IPS-NIHi7 (cell line): ENCODE data around the gene B3GALNT2.
A peak's percentile ranks its signal among the peaks of the same experiment; 100 is the strongest.
"Not testable (repeated sequence)": the region's sequence is repeated elsewhere in the genome, so short reads cannot be mapped to it uniquely, and the experiment has no call there.

Experiments
- DNase-seq: peaks from one replicate; pipeline ENCODE4 v3.0.0; 2012; ENCODE audit warnings: mixed read lengths; ENCODE audit errors: extremely low spot score

Gene B3GALNT2

GRCh38 chr1:235504122-235504493 lies at the start of gene B3GALNT2:
B3GALNT2 (minus strand) TSS chr1:235504452; CDS start chr1:235504252, 200 bp downstream.
- DNase-seq, result no peak

DNA sequence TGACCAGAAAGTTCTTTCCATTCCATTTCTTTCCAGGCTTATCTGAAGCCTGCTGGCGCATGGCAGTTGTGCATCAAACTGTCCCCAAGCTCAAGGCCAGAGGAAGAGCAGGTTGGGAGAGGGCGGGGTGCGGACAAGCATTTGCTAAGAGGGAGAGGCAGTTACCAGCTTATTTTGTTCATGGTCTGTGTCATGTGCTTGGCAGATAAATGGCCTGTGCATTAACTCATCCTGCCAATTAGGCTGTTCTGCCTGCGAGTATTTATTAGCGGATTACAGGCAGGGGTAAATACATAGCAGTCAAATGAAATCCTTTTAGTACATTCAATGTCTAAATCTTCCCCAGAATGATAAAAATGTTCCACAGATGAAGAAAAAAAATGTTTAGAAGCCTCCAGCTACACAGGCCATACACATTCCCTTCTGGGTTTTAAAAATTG lies 48.9 kb upstream of the B3GALNT2 start:
- no peak for DNase-seq

- DNase-seq, result no peak
Observed at GRCh38 chr1:235552146-235552716, 48.0 kb upstream of the B3GALNT2 start.

DNA sequence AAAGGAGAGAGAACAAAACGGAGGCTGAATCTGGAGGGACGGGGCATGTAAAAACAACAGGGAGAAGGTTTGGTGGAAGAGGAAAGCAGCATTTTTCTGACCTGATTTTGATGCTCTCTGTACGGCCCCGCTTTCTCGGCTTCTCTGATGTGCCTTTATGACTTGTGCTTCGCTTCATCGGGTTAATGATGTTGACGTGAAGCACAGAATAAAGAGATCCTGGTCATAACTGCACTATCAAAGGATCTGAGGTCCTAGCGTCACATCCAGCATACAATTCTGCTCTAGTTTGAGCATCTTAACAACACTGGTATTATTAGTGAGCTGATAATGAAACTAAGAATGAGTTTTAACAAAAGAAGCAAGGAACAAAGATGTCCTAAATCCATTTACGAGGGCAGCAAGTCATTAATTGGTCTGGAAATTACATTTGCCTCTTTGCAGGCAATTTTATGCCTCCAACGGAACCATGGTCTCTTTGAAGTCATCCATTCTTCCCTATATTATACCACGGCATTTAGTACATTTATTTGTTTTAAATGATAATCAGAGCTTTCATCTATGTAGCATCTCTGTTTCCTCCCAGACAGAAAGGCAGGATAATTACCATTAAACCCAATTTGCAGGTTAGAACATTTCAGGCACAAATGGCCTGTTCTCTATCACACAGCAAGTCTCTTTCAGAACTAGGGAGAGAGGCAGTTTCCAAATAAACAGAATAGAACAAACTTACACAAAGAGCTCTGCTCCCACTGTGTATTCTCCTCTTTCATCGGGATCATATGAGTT lies 45.3 kb upstream of the B3GALNT2 start:
- no peak for DNase-seq

- peak; percentile 44 for DNase-seq
Observed at GRCh38 chr1:235546369-235547155, 42.3 kb upstream of the B3GALNT2 start.

DNA sequence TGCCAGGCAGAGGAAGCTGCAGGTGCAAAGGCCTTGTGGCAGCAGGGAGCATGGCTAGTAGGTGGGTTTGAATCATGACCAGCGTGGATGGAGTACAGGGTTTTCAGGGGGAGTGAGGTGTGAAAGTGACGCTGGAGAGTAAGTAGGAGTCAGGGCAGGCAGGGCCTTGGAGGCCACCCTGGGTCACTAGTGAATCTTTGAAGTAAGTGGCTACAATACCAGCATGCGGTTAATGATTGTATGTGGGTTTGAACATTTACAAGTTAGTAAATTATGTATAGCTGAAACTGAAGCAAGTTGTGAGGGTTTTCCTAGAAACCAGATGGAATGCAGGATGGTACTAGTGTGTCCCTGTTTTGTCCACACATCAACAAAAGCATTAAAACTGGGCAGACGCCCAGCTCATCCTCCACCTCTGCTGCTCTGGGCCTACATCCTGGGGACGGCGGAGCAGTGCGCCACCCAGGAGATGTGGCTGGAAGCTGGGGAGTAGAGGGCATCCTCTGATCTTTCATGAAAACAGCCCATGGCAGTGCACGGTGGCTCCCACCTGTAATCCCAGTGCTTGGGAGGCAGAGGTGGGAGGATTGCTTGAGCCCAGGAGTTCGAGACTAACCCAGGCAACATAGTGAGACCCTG lies 41.2 kb upstream of the B3GALNT2 start:
- DNase-seq, result no peak

- not testable (repeated sequence) for DNase-seq
Observed at GRCh38 chr1:235542845-235543244, 38.6 kb upstream of the B3GALNT2 start.

DNA sequence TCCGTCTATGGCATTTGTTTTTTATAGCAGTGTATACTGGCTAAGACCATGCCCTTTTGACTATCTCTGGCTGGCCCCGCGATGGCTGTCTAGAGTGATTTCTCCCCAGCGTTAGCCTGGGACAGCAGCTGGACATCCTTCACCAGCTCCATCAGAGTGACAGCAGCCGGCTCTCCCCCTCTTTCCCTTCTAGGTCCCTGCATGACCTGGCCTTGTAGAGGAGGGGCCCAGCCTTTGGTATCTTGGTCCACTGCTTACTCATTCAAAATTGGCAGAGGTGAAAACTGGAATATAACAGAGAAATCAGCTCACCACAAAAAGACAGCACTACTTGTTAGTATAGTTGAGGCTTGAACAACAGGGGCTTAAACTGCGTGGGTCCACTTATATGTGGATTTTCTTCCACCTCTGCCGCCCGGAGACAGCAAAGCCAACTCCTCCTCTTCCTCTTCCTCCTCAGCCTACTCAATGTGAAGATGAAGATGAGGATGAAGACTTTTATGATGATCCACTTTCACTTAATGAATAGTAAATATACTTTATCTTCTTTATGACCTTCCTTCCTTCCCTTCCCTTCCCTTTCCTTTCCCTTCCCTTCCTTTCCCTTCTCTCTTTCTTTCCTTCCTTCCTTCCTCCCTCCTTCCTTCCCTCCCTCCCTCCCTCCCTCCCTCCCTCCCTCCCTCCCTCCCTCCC lies 29.4 kb upstream of the B3GALNT2 start:
- no peak for DNase-seq

DNA sequence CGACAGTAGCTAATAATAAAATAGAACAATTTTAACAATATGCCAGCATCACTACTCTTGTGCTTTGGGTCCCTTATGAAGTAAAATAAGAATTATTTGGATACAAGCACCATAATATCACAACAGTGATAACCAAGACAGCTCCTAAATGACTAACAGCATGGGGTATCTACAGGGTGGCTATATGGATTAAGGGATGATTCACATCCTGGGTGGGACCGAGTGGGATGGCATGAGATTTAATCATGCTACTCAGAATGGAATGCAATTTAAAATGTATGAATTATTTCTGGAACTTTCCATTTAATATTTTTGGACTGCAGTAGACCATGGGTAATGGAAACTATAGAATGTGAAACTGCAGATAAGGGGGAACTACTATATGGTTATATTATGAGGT lies 28.1 kb upstream of the B3GALNT2 start:
- no peak for DNase-seq

DNA sequence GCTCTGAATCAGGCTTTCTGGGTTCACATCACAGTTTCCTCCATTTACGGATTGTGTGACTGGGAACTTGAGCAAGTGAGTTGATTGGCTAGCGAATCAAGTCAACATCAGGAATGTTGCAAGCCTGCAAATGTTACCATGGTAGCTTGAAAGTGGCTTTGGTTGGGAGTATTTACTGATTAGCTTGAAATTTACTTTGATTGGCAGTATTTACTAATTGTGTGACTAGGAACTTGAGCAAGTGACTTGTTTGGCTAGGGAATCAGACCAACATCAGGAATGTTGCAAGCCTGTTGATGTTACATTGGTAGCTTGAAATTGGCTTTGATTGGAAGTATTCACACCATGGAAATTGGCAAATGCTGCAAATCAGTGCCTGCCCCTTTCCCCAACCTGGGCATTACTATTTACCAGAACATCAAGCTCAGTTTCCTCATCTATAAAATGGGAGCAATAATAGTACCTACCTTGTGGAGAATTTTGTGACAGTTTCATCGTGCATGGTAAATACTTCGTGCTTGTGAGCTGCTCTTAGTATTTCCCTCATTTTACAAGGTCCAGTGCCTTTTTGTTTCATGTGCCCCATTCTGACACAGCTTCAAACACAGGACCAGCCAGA lies 23.1 kb upstream of the B3GALNT2 start:
- DNase-seq, result no peak

- DNase-seq, result no peak
Observed at GRCh38 chr1:235525314-235525713, 21.1 kb upstream of the B3GALNT2 start.

DNA sequence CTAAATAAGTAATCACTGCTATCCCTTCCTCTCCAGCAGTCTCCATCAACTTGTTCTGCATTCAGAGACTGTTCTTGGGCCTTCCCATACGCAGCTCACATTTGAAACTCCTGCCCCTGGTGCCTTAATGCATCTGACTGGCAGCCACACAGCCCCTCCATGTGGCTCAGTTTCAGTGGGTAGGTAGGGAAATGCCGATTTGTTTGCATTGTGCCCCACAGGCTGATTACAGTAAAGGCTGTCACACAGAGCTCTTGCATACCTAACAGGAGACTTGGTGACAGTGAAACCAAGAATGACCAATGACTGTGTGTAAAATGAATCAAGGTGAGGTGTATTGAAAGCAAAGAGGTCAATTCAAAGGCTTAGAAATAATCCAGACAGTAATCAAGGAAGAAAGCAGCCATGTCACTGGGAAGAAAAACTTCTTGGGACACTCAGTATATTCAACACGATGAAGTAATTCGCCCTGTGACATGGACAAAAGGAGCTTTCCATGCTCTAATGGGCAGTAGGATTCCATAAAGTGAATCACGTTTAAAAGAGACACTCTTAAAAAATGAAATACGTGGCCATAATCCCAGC lies 12.7 kb upstream of the B3GALNT2 start:
- no peak for DNase-seq

GRCh38 chr1:235515844-235516512 lies 11.7 kb upstream of the B3GALNT2 start:
- no peak for DNase-seq

- peak; percentile 44 for DNase-seq
Observed at GRCh38 chr1:235513495-235514366, 9.5 kb upstream of the B3GALNT2 start.

- DNase-seq, result no peak
Observed at GRCh38 chr1:235511470-235512240, 7.4 kb upstream of the B3GALNT2 start.

DNA sequence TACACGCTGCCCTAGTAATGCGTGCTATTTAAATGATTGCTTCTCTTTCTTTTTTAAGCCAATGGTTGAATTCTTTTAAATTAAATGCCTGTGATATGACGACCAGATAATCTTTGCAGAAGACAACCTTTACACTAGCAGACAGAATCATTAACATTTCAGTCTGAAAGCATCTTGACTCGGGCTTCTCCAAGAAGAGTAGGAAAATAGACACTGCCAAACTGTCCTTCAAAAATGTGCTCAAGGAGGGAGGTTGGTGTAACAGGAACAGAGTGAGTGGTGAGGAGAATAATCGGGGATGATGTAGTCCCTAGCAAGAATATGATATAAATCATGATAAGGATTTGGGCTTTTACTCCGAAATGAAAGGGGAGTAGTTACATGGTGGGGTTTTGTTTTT lies 6.6 kb upstream of the B3GALNT2 start:
- DNase-seq, result no peak

- DNase-seq, result no peak
Observed at GRCh38 chr1:235507623-235508022, 3.4 kb upstream of the B3GALNT2 start.

GRCh38 chr1:235504494-235505222 lies 406 bp upstream of the B3GALNT2 start:
- DNase-seq, result peak; percentile 94
